OCI-LY7 (cell line): ENCODE results near the gene CILP2. TPM values are rescaled to one million over a fixed set of nuclear protein-coding genes. Genes with fewer than 3 reads are reported as not detected.

ENCODE experiments used
- BruUV-seq: library from RNA; stranded (reverse); fragments of 400-500 nt; replicated peaks from 2 replicates; lab custom pipeline; 2021; lab: Mats Ljungman, UMichigan
- CTCF ChIA-PET: fragments of 300-600 bp; sonication (Branson Sonifier 250); formaldehyde crosslinking; loops from one replicate; lab custom pipeline; 2022; ENCODE audit warnings: antibody characterized with exemption; ENCODE audit not compliant: unreplicated experiment; lab: Charles Lee
- POLR2A ChIA-PET: fragments of 300-600 bp; sonication (Branson Sonifier 250); formaldehyde crosslinking; loops from one replicate; lab custom pipeline; 2022; ENCODE audit warnings: antibody characterized with exemption; lab: Charles Lee
- DNase-seq: peaks from one replicate; pipeline ENCODE4 v3.0.0-alpha.2; 2015; ENCODE audit warnings: low spot score
- H2AFZ ChIP-seq: fragments of 200-600 bp; sonication (generic), shearing (Covaris generic); 2 replicates; pipeline ENCODE4 v1.6.1; 2014; ENCODE audit warnings: mild to moderate bottlenecking, antibody characterized with exemption, low read length, moderate library complexity
- H3K27ac ChIP-seq: fragments of 200-600 bp; sonication (generic); 2 replicates; pipeline ENCODE4 v1.5.1; 2014; ENCODE audit warnings: mixed run types, low read depth, mild to moderate bottlenecking, moderate library complexity, low read length, inconsistent platforms; ENCODE audit not compliant: poor library complexity, severe bottlenecking
- H3K36me3 ChIP-seq: fragments of 200-600 bp; sonication (generic); 2 replicates; pipeline ENCODE4 v1.6.1; 2014; ENCODE audit warnings: mild to moderate bottlenecking, antibody characterized with exemption, low read length, moderate library complexity, mixed read lengths; ENCODE audit not compliant: insufficient read depth
- H3K4me1 ChIP-seq: fragments of 200-600 bp; sonication (generic); 2 replicates; pipeline ENCODE4 v1.5.1; 2014; ENCODE audit warnings: mild to moderate bottlenecking, low read length; ENCODE audit not compliant: insufficient read depth, poor library complexity, severe bottlenecking
- H3K4me2 ChIP-seq: fragments of 200-600 bp; sonication (generic); 2 replicates; pipeline ENCODE4 v1.6.1; 2014; ENCODE audit warnings: mild to moderate bottlenecking, low read length
- H3K4me3 ChIP-seq: fragments of 200-600 bp; sonication (generic); 2 replicates; pipeline ENCODE4 v1.5.1; 2014; ENCODE audit warnings: mild to moderate bottlenecking, low read depth, low read length; ENCODE audit not compliant: poor library complexity, severe bottlenecking
- H3K79me2 ChIP-seq: fragments of 200-600 bp; sonication (generic); 2 replicates; pipeline ENCODE4 v1.6.1; 2016; ENCODE audit warnings: low read depth, mild to moderate bottlenecking, low read length, moderate library complexity, mixed read lengths; ENCODE audit not compliant: insufficient read depth
- H3K9me2 ChIP-seq: fragments of 200-600 bp; sonication (generic); 2 replicates; pipeline ENCODE4 v1.6.1; 2016; ENCODE audit warnings: mild to moderate bottlenecking, low read length, mixed read lengths; ENCODE audit not compliant: insufficient read depth
- H3K9me3 ChIP-seq: fragments of 200-600 bp; sonication (generic); 2 replicates; pipeline ENCODE4 v1.6.1; 2014; ENCODE audit warnings: mild to moderate bottlenecking, mixed run types, low read length, mixed read lengths
- H4K20me1 ChIP-seq: fragments of 200-600 bp; sonication (generic); 2 replicates; pipeline ENCODE4 v1.6.1; 2014; ENCODE audit warnings: mild to moderate bottlenecking, antibody characterized with exemption, low read length, moderate library complexity, mixed read lengths; ENCODE audit not compliant: insufficient read depth
- CTCF ChIP-seq: fragments of 200-600 bp; sonication (generic); conservative IDR thresholded peaks from 2 replicates; pipeline ENCODE4 v1.5.1; 2014; ENCODE audit warnings: mild to moderate bottlenecking, antibody characterized with exemption, low read length, moderate library complexity, mixed read lengths
- EZH2phosphoT487 ChIP-seq: fragments of 200-600 bp; sonication (generic); IDR thresholded peaks from 2 replicates; pipeline ENCODE4 v1.6.1; 2018; ENCODE audit warnings: low read depth, borderline replicate concordance, mild to moderate bottlenecking, mixed run types, antibody characterized with exemption, low read length, moderate library complexity, mixed read lengths
- intact Hi-C: fragments of 100-400 bp; cut with micrococcal nuclease; formaldehyde crosslinking; loops from one replicate; pipeline ENCODE4 v1.10.0; 2022; ENCODE audit not compliant: unreplicated experiment
- total RNA-seq, 2 experiments: library from RNA; depleted of rRNA in 1 of 2; stranded (reverse); fragments of >200 nt in 1 of 2; shearing (Covaris generic) in 1 of 2; gene quantifications; 2 replicates each; pipeline ENCODE4 v1.2.3, GENCODE V29; 2014 to 2022

Gene CILP2
- total RNA-seq, 2 experiments from 2014 or later = 0.19 to 0.51 TPM

- CTCF ChIA-PET = interaction anchor here (0.6 kb wide), 1 partner anchor 32 kb away, joined by 3 read pairs; no protein-coding TSS in a partner anchor
- BruUV-seq = TSS peak; percentile 33
- no peak overlapping the region for H2AFZ ChIP-seq
Observed at GRCh38 chr19:19531951-19532805, 5.9 kb upstream of the CILP2 start.

GRCh38 chr19:19532806-19533701, 5.0 kb upstream of the CILP2 start:
- no peak overlapping the region for H2AFZ ChIP-seq
- H3K27ac ChIP-seq = no peak overlapping the region
- BruUV-seq = no TSS peak
- no peak for DNase-seq
- H3K4me1 ChIP-seq = peaks cover 2% of the 10 kb centered on the region
- H3K9me2 ChIP-seq = no peaks in the 10 kb centered on the region
- CTCF ChIA-PET = no interaction called here
- no peaks in the 10 kb centered on the region for H3K79me2 ChIP-seq
- intact Hi-C loops = loop anchor here (1.0 to 10.0 kb wide), 3 partner anchors 110 to 426 kb away; partner anchors contain the start of gene GMIP
- H3K4me2 ChIP-seq = no peak overlapping the region
- no peak overlapping the region for H3K4me3 ChIP-seq
- TF ChIP-seq CTCF (no peak), EZH2phosphoT487 (no peak)
- no peaks in the 10 kb centered on the region for H3K9me3 ChIP-seq
- H4K20me1 ChIP-seq = no peaks in the 10 kb centered on the region
- peaks cover 32% of the 10 kb centered on the region for H3K36me3 ChIP-seq
- POLR2A ChIA-PET = no interaction called here

More at GRCh38 chr19:19531951-19532805, 5.9 kb upstream of the CILP2 start:
- POLR2A ChIA-PET = interaction anchor here (0.6 to 0.7 kb wide), 3 partner anchors 8 to 183 kb away, joined by 3 to 6 read pairs (median 5); no protein-coding TSS in a partner anchor
- TF ChIP-seq EZH2phosphoT487 (no peak), CTCF (peak; percentile 93)
- Histone ChIP-seq H4K20me1 (no peaks in the 10 kb centered on the region), H3K4me1 (peaks cover 4% of the 10 kb centered on the region), H3K27ac (no peak overlapping the region), H3K9me3 (no peaks in the 10 kb centered on the region), H3K79me2 (no peaks in the 10 kb centered on the region), H3K4me3 (no peak overlapping the region), H3K36me3 (peaks cover 41% of the 10 kb centered on the region), H3K4me2 (no peak overlapping the region), H3K9me2 (no peaks in the 10 kb centered on the region)
- peak; percentile 76 for DNase-seq
- intact Hi-C loops = loop anchor here (1.0 to 10.0 kb wide), 3 partner anchors 111 to 427 kb away; partner anchors contain the start of gene GMIP
